Erythroblast (primary cell): ENCODE data around the gene TBX10.
"Not testable (repeated sequence)": the region's sequence is repeated elsewhere in the genome, so short reads cannot be mapped to it uniquely, and the experiment has no call there.

Experiments used
- DNase-seq, 2 experiments: peaks; one replicate each; lab custom pipeline; 2025; lab: John Stamatoyannopoulos, UW
- GATA1 ChIP-seq: IDR thresholded peaks from 2 replicates; pipeline ENCODE4 v1.6.1; 2011; ENCODE audit warnings: low read depth, mild to moderate bottlenecking, control low read depth, low read length, moderate library complexity
- POLR2A ChIP-seq: IDR thresholded peaks from 2 replicates; pipeline ENCODE4 v1.6.1; 2011; ENCODE audit warnings: mild to moderate bottlenecking, low read length

TBX10 gene

GRCh38 chr11:67645521-67646461, 6.2 kb upstream of the TBX10 start:
- TF ChIP-seq POLR2A = no peak
- no peak for TF ChIP-seq GATA1
- no peak for DNase-seq

- TF ChIP-seq GATA1 = no peak
- TF ChIP-seq POLR2A = no peak
- DNase-seq = no peak
Measured at GRCh38 chr11:67644472-67645418, 5.2 kb upstream of the TBX10 start.

- TF ChIP-seq POLR2A = no peak
- TF ChIP-seq GATA1 = no peak
- DNase-seq = peak; percentile 34 to 42
Measured at GRCh38 chr11:67644042-67644441, 4.5 kb upstream of the TBX10 start.

- DNase-seq = no peak
- TF ChIP-seq POLR2A (no peak), GATA1 (no peak)
Measured at GRCh38 chr11:67642173-67643120, 2.9 kb upstream of the TBX10 start.

GRCh38 chr11:67641338-67642172, 2.0 kb upstream of the TBX10 start:
- no peak for TF ChIP-seq POLR2A
- DNase-seq = no peak

- no peak for TF ChIP-seq POLR2A
- no peak for TF ChIP-seq GATA1
- DNase-seq = no peak
Measured at GRCh38 chr11:67640758-67641337, 1.3 kb upstream of the TBX10 start.

- TF ChIP-seq POLR2A (no peak), GATA1 (no peak)
- peak; percentile 51 to 65 for DNase-seq
Measured at GRCh38 chr11:67640021-67640757, 626 bp upstream of the TBX10 start.

- DNase-seq = no peak
- TF ChIP-seq POLR2A (no peak), GATA1 (no peak)
Measured at GRCh38 chr11:67638535-67639437, 777 bp downstream of the TBX10 start.

- DNase-seq = not testable (repeated sequence)
Measured at GRCh38 chr11:67637441-67637840, 2.1 kb downstream of the TBX10 start.

- TF ChIP-seq POLR2A = no peak
- DNase-seq = no peak
Measured at GRCh38 chr11:67636962-67637361, 2.6 kb downstream of the TBX10 start.

GRCh38 chr11:67635231-67635521, 4.4 kb downstream of the TBX10 start:
- TF ChIP-seq POLR2A = no peak
- no peak for TF ChIP-seq GATA1

More at GRCh38 chr11:67635231-67635521, 4.4 kb downstream of the TBX10 start:
- DNase-seq = no peak
